22Rv1 (cell line): ENCODE results near the gene TIMM23.
A peak's percentile ranks its signal among the peaks of the same experiment; 100 is the strongest.
"Not testable (repeated sequence)": the region's sequence is repeated elsewhere in the genome, so short reads cannot be mapped to it uniquely, and the experiment has no call there.

Experiments used
- H3K27ac ChIP-seq: fragments of 450-650 bp; 2 replicates; pipeline ENCODE4 v1.5.1; 2017
- ZFX ChIP-seq: fragments of 450-650 bp; IDR thresholded peaks from 2 replicates; pipeline ENCODE4 v1.6.1; 2017; ENCODE audit warnings: antibody characterized with exemption, borderline replicate concordance
- TF ChIP-seq, protein P1 (sequence below): fragments of 450-650 bp; IDR thresholded peaks from 2 replicates; pipeline ENCODE4 v1.5.1; 2017; ENCODE audit warnings: mild to moderate bottlenecking

TIMM23 gene

DNA sequence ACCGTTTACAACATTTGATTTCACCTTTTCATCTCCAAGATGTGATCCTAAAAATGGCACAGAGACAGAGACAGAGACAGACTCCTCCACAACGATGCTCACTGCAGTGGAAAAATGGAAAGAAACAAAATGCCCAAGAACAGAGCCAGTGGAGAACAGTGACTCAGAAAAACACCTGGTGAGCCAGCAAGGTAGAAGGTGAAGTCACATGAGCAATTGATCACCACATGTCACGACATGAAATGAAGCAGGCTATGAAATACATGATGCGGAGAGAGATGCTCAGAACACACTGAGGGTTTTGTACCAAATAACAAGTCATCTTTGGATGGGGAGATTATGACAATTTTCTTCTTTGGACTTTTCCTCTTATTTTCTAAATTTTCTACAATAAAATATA is 70.2 kb downstream of the TIMM23 start:
- H3K27ac ChIP-seq: no peak overlapping the region
- no peak for TF ChIP-seq ZFX
- TF ChIP-seq, protein P1, sequence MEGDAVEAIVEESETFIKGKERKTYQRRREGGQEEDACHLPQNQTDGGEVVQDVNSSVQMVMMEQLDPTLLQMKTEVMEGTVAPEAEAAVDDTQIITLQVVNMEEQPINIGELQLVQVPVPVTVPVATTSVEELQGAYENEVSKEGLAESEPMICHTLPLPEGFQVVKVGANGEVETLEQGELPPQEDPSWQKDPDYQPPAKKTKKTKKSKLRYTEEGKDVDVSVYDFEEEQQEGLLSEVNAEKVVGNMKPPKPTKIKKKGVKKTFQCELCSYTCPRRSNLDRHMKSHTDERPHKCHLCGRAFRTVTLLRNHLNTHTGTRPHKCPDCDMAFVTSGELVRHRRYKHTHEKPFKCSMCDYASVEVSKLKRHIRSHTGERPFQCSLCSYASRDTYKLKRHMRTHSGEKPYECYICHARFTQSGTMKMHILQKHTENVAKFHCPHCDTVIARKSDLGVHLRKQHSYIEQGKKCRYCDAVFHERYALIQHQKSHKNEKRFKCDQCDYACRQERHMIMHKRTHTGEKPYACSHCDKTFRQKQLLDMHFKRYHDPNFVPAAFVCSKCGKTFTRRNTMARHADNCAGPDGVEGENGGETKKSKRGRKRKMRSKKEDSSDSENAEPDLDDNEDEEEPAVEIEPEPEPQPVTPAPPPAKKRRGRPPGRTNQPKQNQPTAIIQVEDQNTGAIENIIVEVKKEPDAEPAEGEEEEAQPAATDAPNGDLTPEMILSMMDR: no peak

DNA sequence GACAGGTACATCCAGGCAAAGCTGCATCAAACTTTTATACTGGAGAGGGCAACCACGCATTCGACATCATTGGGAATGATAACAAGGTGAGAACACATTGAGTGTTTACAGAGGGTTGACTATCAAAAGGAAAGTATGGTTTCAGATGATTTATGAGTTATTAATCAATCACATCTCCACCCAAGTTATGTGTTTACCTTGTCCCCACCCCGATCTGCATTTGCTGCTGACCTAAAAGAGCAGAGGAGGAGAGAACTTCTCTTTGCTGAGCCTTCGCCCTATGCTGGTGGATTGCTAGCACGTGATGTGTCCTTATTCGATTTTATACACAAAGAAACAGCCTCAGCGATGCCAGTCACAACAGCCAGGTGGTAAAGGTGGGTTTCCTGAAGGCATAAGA is 74.0 kb downstream of the TIMM23 start, which contains the start of gene MSMB:
TSS of gene MSMB (minus strand) at position 9 of the 400 bp plus-strand sequence. CDS start 32 bp downstream, outside the sequence.
- no peak for TF ChIP-seq ZFX
- TF ChIP-seq, protein P1: no peak
- no peak within 1 kb of the TSS for H3K27ac ChIP-seq

DNA sequence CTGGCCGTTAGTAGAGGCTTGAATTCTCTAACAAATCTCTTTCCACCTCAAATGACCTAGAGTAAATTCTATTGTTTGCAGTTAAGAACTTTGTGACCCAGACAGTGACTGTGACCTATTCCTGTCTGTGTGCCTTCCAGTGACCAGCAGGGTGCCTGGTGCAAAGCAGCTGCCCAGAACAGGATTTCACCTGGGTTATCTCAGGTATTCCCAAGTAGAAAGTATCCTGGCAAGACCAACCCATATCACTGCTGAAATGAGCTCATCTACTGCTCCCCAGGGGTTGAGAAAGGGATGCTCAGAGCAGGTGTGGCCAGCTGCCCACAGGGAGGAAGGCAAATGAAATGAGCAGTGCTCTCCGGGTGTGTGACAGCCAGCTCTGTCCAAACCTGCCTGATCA is 75.9 kb downstream of the TIMM23 start:
- H3K27ac ChIP-seq: no peak overlapping the region

DNA sequence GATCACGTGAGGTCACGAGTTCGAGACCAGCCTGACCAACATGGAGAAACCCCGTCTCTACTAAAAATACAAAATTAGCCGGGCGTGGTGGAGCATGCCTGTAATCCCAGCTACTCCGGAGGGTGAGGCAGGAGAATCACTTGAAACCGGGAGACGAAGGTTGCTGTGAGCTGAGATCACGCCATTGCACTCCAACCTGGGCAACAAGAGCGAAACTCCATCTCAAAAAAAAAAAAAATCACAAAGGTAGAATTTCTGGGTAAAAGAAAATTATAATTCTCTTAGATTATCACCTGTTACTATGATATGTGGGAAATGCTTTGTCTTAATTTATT is 77.2 kb downstream of the TIMM23 start:
- H3K27ac ChIP-seq: not testable (repeated sequence)

More for the DNA sequence above, 75.9 kb downstream of the TIMM23 start:
- TF ChIP-seq, protein P1: no peak
- no peak for TF ChIP-seq ZFX

DNA sequence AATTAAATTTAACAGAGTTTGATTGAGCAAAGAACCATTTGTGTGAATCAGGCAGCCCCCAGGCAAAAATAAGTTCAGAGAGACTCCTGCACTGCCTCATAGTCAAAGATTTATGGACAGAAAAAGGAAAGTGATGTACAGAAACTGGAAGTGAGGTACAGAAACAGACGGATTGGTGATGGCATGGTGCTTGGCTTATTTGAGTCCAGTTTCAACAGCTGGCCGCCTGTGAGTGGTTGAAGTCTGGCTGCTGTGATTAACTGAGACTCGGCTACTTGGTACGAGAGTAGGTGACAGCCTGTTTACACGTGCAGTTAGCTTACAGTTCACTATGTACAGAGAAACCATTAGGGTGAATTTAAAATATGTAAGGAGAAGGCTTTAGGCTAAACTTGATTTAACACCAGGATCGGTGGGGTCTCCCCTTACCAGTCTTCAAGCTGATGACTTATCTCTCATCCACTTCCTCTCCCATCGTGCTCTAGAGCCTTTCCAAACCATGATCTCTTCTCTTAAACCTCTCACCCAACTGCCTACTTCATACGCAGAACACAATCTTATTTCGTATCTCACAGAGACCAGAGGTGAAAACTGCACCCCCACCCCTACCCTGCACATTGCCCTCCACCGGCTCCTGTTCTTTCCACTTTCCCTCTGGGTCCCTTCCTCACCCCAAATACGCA is 78.8 kb downstream of the TIMM23 start:
- TF ChIP-seq, protein P1: no peak
- TF ChIP-seq ZFX: no peak
- H3K27ac ChIP-seq: no peak overlapping the region

DNA sequence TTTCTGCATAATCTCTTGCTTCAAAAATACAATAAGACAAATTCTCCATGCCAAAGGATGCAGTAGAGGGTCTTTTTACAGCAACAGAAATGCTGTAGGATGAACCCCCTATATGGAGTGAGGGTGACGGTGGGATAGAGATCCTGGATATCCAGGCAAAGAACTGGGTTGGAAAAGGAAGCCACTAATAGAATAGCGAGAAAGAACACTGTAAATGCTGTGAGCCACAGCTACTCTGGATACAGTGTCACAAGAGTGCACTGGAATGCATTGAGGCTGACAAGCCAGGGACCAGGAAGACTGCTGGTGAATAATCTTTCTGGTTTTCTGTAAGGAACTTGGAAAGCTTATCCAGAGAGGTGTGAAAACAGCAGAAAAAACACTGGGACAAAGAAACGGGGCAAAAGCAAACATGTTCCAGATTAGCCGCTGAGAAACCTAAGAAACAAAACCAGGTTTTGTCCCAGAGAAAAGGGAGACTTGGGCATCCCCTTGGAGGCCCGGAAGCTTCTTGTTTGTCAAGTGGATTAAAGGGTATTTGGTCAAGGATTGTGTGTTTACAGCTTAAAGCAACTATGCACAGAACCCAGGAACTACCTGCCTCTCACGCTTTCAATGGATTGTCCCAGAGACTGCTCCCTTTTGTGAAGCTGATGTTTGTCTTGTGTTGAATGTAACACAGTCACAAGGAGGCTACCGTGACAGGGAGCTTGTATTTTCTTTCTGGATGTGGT is 79.9 kb downstream of the TIMM23 start:
- peak overlapping the region; percentile 40; the same call in 1 of the 2 replicates for H3K27ac ChIP-seq
- TF ChIP-seq, protein P1: no peak
- TF ChIP-seq ZFX: no peak

DNA sequence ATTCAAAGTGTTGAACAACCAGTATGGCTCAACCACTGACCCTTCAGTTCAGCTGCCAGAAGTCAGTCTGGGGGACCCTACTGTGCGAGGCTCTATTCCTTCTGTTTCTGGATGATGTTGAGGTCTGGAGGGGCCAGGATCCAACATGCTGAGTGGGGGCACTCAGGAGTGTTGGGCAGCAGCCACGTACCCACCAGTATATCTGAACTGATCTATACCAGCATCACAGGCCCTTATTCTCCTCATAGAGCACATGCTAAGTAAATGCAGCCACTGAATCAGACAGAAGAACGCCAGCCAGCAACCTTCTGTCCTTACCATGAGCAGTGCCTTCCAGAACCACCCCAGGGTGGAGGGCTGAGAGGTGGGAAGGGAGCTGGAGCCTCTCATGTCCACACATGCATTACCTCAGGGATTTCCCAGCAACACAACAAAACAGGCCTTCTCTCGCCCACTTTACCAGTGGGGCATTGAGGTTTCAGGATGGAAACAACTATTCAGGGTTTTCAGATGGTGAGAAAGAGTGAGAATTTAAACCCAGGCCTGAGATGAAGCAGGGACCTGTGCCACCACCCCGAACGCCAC is 80.6 kb downstream of the TIMM23 start:
- H3K27ac ChIP-seq: peak overlapping the region; percentile 40; the same call in 1 of the 2 replicates
- no peak for TF ChIP-seq ZFX
- TF ChIP-seq, protein P1: no peak
